ENCODE data around the gene BPIFB6. TPM values are rescaled to one million over a fixed set of nuclear protein-coding genes. Genes with fewer than 3 reads are reported as not detected.

BPIFB6 gene
- total and polyA plus RNA-seq, 10 of the 15 experiments (the other 5 are each of a cell fraction or from before 2014, with no cell fraction given): not detected

DNA sequence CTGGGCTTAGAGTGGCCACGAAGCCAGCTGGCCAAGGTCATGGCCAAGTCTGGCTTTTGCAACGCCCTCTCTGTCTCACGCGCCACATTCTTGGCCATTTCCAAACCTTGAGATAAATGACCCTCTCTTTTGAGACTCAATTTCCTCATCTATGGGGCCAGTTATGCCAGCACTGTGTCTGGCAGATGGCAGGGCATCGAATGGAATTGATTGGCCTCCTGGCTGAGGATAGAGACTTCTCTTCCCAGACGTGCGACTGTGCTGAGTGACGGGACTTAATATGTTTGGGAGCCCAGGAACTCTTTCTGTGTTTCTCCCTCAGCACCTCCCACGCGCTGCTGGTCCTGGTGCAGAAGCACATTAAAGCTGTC is 16.3 kb upstream of the BPIFB6 start:
- Histone ChIP-seq H3K27ac (ENCODE audit: control insufficient read depth, insufficient read depth) (no peak overlapping the region), H4K20me1 (ENCODE audit: control insufficient read depth, insufficient read depth) (no peaks in the 10 kb centered on the region), H3K4me2 (ENCODE audit: control insufficient read depth, insufficient read depth) (no peak overlapping the region), H2AFZ (ENCODE audit: control insufficient read depth, low read depth, low read length) (no peak overlapping the region), H3K4me1 (ENCODE audit: control insufficient read depth, insufficient read depth, low read length) (no peaks in the 10 kb centered on the region), H3K9me3 (replicated peaks; ENCODE audit: control insufficient read depth, insufficient read depth, low read length) (no peaks in the 10 kb centered on the region), H3K9ac (ENCODE audit: control insufficient read depth, insufficient read depth, low read length) (no peak overlapping the region), H3K4me3 (no peak overlapping the region), H3K79me2 (ENCODE audit: control insufficient read depth, insufficient read depth, low read length) (no peaks in the 10 kb centered on the region), H3K36me3 (ENCODE audit: control insufficient read depth in 2 of 2, insufficient read depth in 2 of 2, low read length in 1 of 2) (no peaks in the 10 kb centered on the region), H3K27me3 (replicated peaks in 1 of 2; ENCODE audit: control insufficient read depth in 2 of 2, insufficient read depth in 2 of 2, low read length in 1 of 2) (peaks cover 0 to 1% of the 10 kb centered on the region in 2 experiments; a peak in 3 of 4 replicates)
- CTCF ChIA-PET: no interaction called here
- RAD21 ChIA-PET (ENCODE audit: unreplicated experiment): no interaction called here
- WGBS (ENCODE audit: insufficient coverage, insufficient replicate concordance, low lambda C conversion rate, missing lambda C conversion rate): 53% methylated on average over 10 of the region's 10 CpGs
- TF ChIP-seq, protein P1, sequence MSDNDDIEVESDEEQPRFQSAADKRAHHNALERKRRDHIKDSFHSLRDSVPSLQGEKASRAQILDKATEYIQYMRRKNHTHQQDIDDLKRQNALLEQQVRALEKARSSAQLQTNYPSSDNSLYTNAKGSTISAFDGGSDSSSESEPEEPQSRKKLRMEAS (IDR thresholded peaks at IDR 0.05; ENCODE audit: low read depth, low read length): no peak
- TF ChIP-seq, protein P2, sequence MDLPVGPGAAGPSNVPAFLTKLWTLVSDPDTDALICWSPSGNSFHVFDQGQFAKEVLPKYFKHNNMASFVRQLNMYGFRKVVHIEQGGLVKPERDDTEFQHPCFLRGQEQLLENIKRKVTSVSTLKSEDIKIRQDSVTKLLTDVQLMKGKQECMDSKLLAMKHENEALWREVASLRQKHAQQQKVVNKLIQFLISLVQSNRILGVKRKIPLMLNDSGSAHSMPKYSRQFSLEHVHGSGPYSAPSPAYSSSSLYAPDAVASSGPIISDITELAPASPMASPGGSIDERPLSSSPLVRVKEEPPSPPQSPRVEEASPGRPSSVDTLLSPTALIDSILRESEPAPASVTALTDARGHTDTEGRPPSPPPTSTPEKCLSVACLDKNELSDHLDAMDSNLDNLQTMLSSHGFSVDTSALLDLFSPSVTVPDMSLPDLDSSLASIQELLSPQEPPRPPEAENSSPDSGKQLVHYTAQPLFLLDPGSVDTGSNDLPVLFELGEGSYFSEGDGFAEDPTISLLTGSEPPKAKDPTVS (IDR thresholded peaks at IDR 0.05; ENCODE audit: low read depth, low read length): no peak
- no peak for TF ChIP-seq RFX5 (IDR thresholded peaks at IDR 0.05; ENCODE audit: low read depth, low read length)
- no peak for TF ChIP-seq YY1 (IDR thresholded peaks at IDR 0.05; ENCODE audit: low read depth, low read length)
- TF ChIP-seq SREBF2 (IDR thresholded peaks at IDR 0.05; ENCODE audit: low read length): no peak
- no peak for TF ChIP-seq SPI1 (IDR thresholded peaks at IDR 0.05; ENCODE audit: borderline replicate concordance, insufficient read depth, low read depth, low read length)
- TF ChIP-seq TCF7 (IDR thresholded peaks at IDR 0.05; ENCODE audit: borderline replicate concordance): no peak
- TF ChIP-seq ZNF207 (IDR thresholded peaks at IDR 0.05; ENCODE audit: borderline replicate concordance): no peak
- TF ChIP-seq NR2C2 (IDR thresholded peaks at IDR 0.05; ENCODE audit: borderline replicate concordance, control insufficient read depth, insufficient read length, low read depth): no peak
- FAIRE-seq (no peak), ATAC-seq (no peak), DNase-seq (ENCODE audit: low read depth, low spot score) (no peak)
- POLR2A ChIA-PET: no interaction called here
- in situ Hi-C loops (cut with MboI): no loop called here
- SMC1A ChIA-PET (ENCODE audit: uncharacterized antibody, unreplicated experiment): no interaction called here
- intact Hi-C loops (cut with micrococcal nuclease; ENCODE audit: unreplicated experiment): no loop called here
- BruUV-seq (replicated peaks): no TSS peak

All from GM12878 (cell line).